Epithelial cell of esophagus (primary cell): ENCODE data around the gene ZNF229.
A peak's percentile ranks its signal among the peaks of the same experiment; 100 is the strongest.
"Not testable (repeated sequence)": the region's sequence is repeated elsewhere in the genome, so short reads cannot be mapped to it uniquely, and the experiment has no call there.

Source experiments
- DNase-seq: peaks from one replicate; pipeline ENCODE4 v3.0.0; 2010; ENCODE audit warnings: low read depth
- H3K4me3 ChIP-seq: 2 replicates; pipeline ENCODE4 v1.5.1; 2011; ENCODE audit warnings: mild to moderate bottlenecking, low read length, control low read depth
- CTCF ChIP-seq: IDR thresholded peaks from 2 replicates; pipeline ENCODE4 v1.5.1; 2011; ENCODE audit warnings: low read depth, mild to moderate bottlenecking, low read length, control low read depth, inconsistent platforms; ENCODE audit not compliant: insufficient read depth; ENCODE audit errors: missing control alignments

ZNF229 gene

GRCh38 chr19:44447916-44448674 is at the start of gene ZNF229:
ZNF229 (minus strand) TSS chr19:44448472; CDS start chr19:44442847, 5,625 bp downstream.
- no peak for TF ChIP-seq CTCF
- DNase-seq, result peak; percentile 98
- peak within 1 kb of the TSS; percentile 96 for H3K4me3 ChIP-seq

- no peak for TF ChIP-seq CTCF
- DNase-seq, result no peak
- no peak overlapping the region for H3K4me3 ChIP-seq
Measured at GRCh38 chr19:44496711-44497110, 48.4 kb upstream of the ZNF229 start.

GRCh38 chr19:44476559-44477408 is 28.5 kb upstream of the ZNF229 start:
- TF ChIP-seq CTCF, result no peak
- H3K4me3 ChIP-seq, result no peak overlapping the region
- DNase-seq, result peak; percentile 12

- not testable (repeated sequence) for H3K4me3 ChIP-seq, DNase-seq
Measured at GRCh38 chr19:44468730-44469129, 20.5 kb upstream of the ZNF229 start.

GRCh38 chr19:44462600-44463286 is 14.5 kb upstream of the ZNF229 start:
- H3K4me3 ChIP-seq, DNase-seq: not testable (repeated sequence)

GRCh38 chr19:44456016-44456415 is 7.7 kb upstream of the ZNF229 start:
- not testable (repeated sequence) for H3K4me3 ChIP-seq

GRCh38 chr19:44455100-44455499 is 6.8 kb upstream of the ZNF229 start:
- H3K4me3 ChIP-seq, result no peak overlapping the region
- DNase-seq, result no peak
- TF ChIP-seq CTCF, result no peak

More at GRCh38 chr19:44456016-44456415, 7.7 kb upstream of the ZNF229 start:
- peak; percentile 7 for DNase-seq

GRCh38 chr19:44452367-44452766 is 4.1 kb upstream of the ZNF229 start:
- no peak for TF ChIP-seq CTCF
- DNase-seq, result no peak
- no peak overlapping the region for H3K4me3 ChIP-seq
